Urinary bladder (tissue), 4 donors: Measurements from ENCODE around the gene OR14J1. TPM values are rescaled to one million over a fixed set of nuclear protein-coding genes. Genes with fewer than 3 reads are reported as not detected.

Experiments
- DNase-seq: peaks from one replicate; pipeline ENCODE4 v3.0.0-alpha.2; 2015; ENCODE audit errors: extremely low spot score
- H3K27ac ChIP-seq: one replicate; pipeline ENCODE4 v1.5.1; 2013; ENCODE audit warnings: low read depth, mild to moderate bottlenecking, moderate library complexity
- H3K36me3 ChIP-seq: one replicate; pipeline ENCODE4 v1.6.1; 2013; ENCODE audit warnings: mild to moderate bottlenecking, moderate library complexity; ENCODE audit not compliant: insufficient read depth
- H3K4me1 ChIP-seq: one replicate; pipeline ENCODE4 v1.6.1; 2013; ENCODE audit warnings: mild to moderate bottlenecking, moderate library complexity; ENCODE audit not compliant: insufficient read depth
- H3K4me3 ChIP-seq: one replicate; pipeline ENCODE4 v1.5.1; 2013; ENCODE audit warnings: low read depth, low read length
- WGBS: extraction: QIAGEN DNeasy Blood & Tissue Kit; methylation state at CpG from one replicate; pipeline ENCODE4 v1.1.7; 2013; 5-methylcytosine and 5-hydroxymethylcytosine counted together
- polyA plus RNA-seq: library from polyadenylated mRNA; stranded (reverse); fragments of 200-250 nt; gene quantifications from one replicate; pipeline ENCODE4 v1.2.3, GENCODE V29; 2013
- total RNA-seq: library from RNA; depleted of rRNA; stranded (reverse); fragments of >200 nt; gene quantifications from one replicate; pipeline ENCODE4 v1.2.3, GENCODE V29; 2014
- donor health status: healthy with polysubstance abuse.
- donor health status: healthy.

OR14J1 gene
- total and polyA plus RNA-seq, 2 donors = not detected

- no peaks in the 10 kb centered on the region for H3K36me3 ChIP-seq
- DNase-seq = no peak
- H3K27ac ChIP-seq = no peak overlapping the region
- H3K4me1 ChIP-seq = no peaks in the 10 kb centered on the region
- no peak overlapping the region for H3K4me3 ChIP-seq
These were observed 53.5 kb downstream of the OR14J1 start for GRCh38 chr6:29354980-29355379.

GRCh38 chr6:29355603-29356002 is 54.1 kb downstream of the OR14J1 start:
- Histone ChIP-seq H3K36me3 (no peaks in the 10 kb centered on the region), H3K4me3 (no peak overlapping the region), H3K4me1 (no peaks in the 10 kb centered on the region), H3K27ac (no peak overlapping the region)
- no peak for DNase-seq
- WGBS = 57% methylated on average over 1 of the region's 1 CpG

Other genes starting within 250 kb of the OR14J1 start
- gene OR2B3, start 214.4 kb upstream of the OR14J1 start, total RNA-seq = not detected
- gene OR2B3, start 214.4 kb upstream of the OR14J1 start, polyA plus RNA-seq = not detected
- not detected for gene OR2J1, start 202.2 kb upstream of the OR14J1 start, total RNA-seq
- gene OR2J1, start 202.2 kb upstream of the OR14J1 start, polyA plus RNA-seq = not detected
- gene OR2J3, start 193.6 kb upstream of the OR14J1 start, total RNA-seq = not detected
- gene OR2J3, start 193.6 kb upstream of the OR14J1 start, polyA plus RNA-seq = not detected
- gene OR2J2, start 130.8 kb upstream of the OR14J1 start, total RNA-seq = not detected
- not detected for gene OR2J2, start 130.8 kb upstream of the OR14J1 start, polyA plus RNA-seq
- not detected for gene OR5V1, start 67.2 kb downstream of the OR14J1 start, total RNA-seq
- not detected for gene OR5V1, start 67.2 kb downstream of the OR14J1 start, polyA plus RNA-seq
- not detected for gene OR12D3, start 73.6 kb downstream of the OR14J1 start, total RNA-seq
- not detected for gene OR12D3, start 73.6 kb downstream of the OR14J1 start, polyA plus RNA-seq
- gene OR12D2, start 93.9 kb downstream of the OR14J1 start, total RNA-seq = not detected
- gene OR12D2, start 93.9 kb downstream of the OR14J1 start, polyA plus RNA-seq = not detected
- gene OR12D1, start 113.2 kb downstream of the OR14J1 start, total RNA-seq = not detected
- not detected for gene OR12D1, start 113.2 kb downstream of the OR14J1 start, polyA plus RNA-seq
- gene OR10C1, start 137.6 kb downstream of the OR14J1 start, total RNA-seq = not detected
- gene OR10C1, start 137.6 kb downstream of the OR14J1 start, polyA plus RNA-seq = not detected
- gene OR11A1, start 155.4 kb downstream of the OR14J1 start, total RNA-seq = not detected
- gene OR11A1, start 155.4 kb downstream of the OR14J1 start, polyA plus RNA-seq = not detected
- gene OR2H1, start 155.5 kb downstream of the OR14J1 start, total RNA-seq = not detected
- not detected for gene OR2H1, start 155.5 kb downstream of the OR14J1 start, polyA plus RNA-seq
- 0.32 TPM for gene MAS1L, start 186.3 kb downstream of the OR14J1 start, total RNA-seq
- gene MAS1L, start 186.3 kb downstream of the OR14J1 start, polyA plus RNA-seq = not detected